Stimulated activated CD4-positive, alpha-beta T cell treated with anti-CD3 and anti-CD28 coated beads, Interleukin-2, amount 100 ng/mL, for 24 hours (primary cell): ENCODE results near the gene SLC16A3.
"Not testable (repeated sequence)": the region's sequence is repeated elsewhere in the genome, so short reads cannot be mapped to it uniquely, and the experiment has no call there.

Source experiments
- DNase-seq, 2 donors: peaks; one replicate each; pipeline ENCODE4 v3.0.0-alpha.2; 2020

The SLC16A3 gene

DNA sequence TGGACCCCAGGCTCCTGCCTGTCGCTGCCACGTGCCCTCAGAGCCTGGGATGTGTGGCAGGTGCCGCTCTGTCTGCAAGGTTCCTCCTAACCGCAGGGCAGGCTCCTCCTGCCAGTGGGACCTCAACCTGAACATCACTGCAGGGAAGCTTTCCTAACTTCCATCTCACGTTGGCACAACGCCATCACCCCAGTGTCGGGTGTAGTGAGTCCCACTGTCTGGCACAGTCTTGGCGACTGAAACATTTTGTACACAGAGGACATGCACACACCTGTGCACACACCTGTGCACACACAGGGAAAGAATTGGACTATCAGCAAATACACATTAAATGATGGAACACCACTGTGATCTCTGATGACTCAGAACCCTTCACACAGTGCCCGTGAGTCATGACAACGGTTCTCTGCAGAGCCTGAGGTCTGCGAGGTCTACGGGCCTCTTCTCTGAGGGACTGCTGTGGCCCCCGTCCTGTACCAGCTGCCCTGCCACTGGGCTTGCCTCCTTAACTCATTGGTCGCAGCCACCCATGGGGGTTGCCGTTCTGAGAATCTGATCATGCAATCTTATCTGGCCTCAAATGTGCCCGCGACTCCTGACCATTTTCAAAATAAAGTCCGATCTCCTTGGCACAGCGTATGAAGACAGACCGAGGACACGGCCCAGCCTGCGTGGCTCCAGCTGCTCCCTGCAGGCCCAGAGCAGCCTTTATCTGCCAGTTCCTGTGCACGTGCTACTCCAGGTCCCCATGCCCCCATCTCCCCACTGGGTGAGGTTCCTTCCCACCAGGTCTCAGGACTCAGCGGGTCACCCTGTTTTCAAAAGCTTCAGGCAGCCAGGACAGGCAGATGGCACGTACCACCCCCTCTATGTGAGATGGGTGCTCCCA is 23.8 kb upstream of the SLC16A3 start:
- peak; percentile 39 to 60 for DNase-seq

GRCh38 chr17:82205720-82206508 is 22.9 kb upstream of the SLC16A3 start:
- DNase-seq: peak; percentile 77 to 81

DNA sequence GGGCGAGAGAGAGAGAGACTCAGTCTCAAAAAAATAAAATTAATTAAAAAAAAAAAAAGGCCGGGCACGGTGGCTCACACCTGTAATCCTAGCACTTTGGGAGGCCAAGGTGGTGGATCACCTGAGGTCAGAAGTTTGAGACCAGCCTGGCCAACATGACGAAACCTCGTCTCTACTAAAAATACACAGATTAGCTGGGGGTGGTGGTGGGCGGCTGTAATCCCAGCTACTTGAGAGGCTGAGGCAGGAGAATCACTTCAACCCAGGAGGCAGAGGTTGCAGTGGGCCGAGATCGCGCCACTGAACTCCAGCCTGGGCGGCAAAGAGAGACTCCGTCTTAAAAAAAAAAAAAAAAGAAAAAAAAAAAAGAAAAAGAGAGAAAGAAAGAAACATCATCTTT is 18.2 kb upstream of the SLC16A3 start:
- DNase-seq: not testable (repeated sequence)

- peak; percentile 76 to 84 for DNase-seq
These were observed 16.3 kb upstream of the SLC16A3 start, which contains the start of gene CCDC57 for GRCh38 chr17:82212331-82213250. Gene CCDC57, minus strand, starts transcription at chr17:82212842. Its CDS starts 10,898 bp downstream, at chr17:82201944.

GRCh38 chr17:82213251-82214011 is 15.4 kb upstream of the SLC16A3 start:
- DNase-seq: peak; percentile 67 to 72

GRCh38 chr17:82214012-82214628 is 14.7 kb upstream of the SLC16A3 start:
- no peak for DNase-seq

- no peak for DNase-seq
These were observed 13.5 kb upstream of the SLC16A3 start for GRCh38 chr17:82215095-82215971.

- DNase-seq: no peak
These were observed 12.9 kb upstream of the SLC16A3 start for GRCh38 chr17:82215972-82216300.

DNA sequence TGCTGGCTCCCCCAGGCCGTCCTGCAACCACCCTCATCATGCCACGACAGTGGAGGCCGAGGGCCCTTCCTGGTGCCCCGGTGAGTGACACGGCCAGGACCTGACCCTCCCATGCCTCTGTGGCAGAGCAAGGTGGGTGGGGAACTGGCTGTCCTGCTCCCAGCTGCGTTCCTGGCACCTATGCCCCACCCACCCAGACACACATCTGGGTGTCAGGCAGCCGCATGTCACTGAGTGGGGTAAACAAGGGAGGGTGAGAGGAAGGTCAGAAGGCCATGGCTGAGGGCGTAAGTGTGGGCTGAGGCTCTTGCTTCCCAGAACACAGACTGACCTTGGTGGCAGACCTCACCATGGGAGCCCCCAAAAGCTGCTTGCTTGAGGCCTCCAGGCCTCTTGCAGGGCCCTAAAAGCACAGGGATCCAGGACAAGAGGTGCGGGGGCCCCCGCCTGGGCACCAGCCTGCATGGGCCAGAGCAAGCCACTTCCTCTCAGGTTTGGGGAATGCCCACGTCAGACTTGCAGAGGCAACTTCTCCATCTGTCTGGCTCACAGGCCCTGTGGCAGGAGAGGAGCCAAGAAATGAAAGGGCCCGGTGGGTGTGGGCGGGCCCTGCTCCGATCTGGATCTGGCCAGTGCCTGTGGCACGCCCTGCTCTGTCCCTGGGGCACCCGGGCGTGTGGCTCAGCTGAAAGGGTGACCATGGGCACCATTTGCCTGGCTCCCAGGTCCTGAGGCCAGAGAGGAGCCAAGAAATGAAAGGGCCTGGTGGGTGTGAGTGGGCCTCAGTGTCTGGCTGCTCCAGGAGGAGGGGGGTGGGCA is 12.3 kb upstream of the SLC16A3 start:
- DNase-seq: peak in 1 of 2 donors; percentile 48

- no peak for DNase-seq
These were observed 11.7 kb upstream of the SLC16A3 start for GRCh38 chr17:82217120-82217529.

DNA sequence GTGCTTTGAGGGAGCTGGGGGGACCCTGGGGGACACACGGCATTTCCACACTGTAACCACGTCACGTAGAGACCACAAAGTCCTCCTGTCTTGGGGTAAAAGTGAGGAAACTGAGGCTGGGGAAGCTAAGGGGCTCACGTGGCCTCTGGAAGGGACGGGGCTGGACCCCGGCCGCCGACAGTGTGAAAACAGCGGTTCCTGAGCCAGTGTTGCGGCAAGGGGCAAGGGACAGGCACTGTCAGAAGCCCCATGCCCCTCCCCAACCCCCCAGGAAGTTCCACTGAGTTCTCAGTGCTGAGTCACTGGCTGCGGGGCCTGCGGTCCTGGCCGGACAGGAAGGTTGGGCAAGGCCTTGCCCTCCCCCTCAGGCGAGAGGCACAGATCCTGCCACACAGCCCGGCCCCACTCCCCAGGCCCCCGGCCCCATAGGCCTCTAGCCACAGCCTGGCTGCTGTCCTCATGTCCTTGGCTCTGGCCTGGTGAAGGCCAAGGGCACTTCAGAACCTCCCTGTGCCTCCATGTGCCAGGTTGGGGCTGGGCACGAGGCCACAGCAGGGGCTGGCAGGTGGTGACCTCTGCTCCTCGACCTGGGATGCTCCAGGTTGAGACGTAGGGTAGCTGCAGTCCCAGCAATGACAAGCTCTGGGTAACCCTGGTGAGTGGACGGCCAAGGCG is 11.2 kb upstream of the SLC16A3 start:
- DNase-seq: no peak

DNA sequence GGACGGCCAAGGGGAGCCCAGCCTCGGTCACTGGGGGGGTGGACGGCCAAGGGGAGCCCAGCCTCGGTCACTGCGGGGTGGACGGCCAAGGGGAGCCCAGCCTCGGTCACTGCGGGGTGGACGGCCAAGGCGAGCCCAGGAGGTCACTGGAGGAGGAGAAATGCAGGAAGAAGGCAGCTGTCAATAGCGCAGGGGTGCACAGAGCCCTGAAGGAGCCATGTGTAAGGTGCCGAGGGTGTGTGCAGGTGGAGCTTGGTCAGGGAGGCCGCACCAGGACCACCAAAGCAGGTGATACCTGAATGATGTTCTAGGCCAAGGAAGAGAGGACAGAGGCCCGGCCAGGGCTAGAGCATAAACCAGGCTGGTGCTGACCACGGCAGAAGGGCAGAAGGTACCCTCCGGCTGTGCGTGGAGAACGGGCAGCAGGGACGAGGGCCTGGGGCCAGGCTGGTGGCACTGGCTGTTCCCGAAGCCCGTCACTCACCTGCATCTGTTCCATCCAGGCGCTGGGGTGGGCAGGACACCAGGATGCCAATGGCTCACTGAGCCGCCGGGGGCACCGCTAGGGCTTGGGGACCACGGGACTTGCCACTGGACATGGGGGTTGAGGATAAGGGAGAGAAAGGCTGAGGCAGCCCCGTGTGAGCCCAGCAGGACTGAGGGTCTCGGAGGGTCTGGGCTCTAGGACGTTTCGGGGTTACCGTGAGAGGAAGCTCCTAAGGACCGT is 10.3 kb upstream of the SLC16A3 start:
- no peak for DNase-seq

GRCh38 chr17:82219083-82219482 is 9.8 kb upstream of the SLC16A3 start:
- DNase-seq: no peak

GRCh38 chr17:82219753-82220709 is 8.8 kb upstream of the SLC16A3 start:
- DNase-seq: no peak

GRCh38 chr17:82221341-82221902 is 7.4 kb upstream of the SLC16A3 start:
- DNase-seq: no peak

- no peak for DNase-seq
These were observed 6.0 kb upstream of the SLC16A3 start for GRCh38 chr17:82222816-82223215.

- no peak for DNase-seq
These were observed 5.3 kb upstream of the SLC16A3 start for GRCh38 chr17:82223517-82223916.
